ENCODE data around the gene GMDS.

The GMDS gene

GRCh38 chr6:1576166-1576565 is 669.2 kb downstream of the GMDS start:
- DNase-seq, result no peak

GRCh38 chr6:1575210-1576041 is 670.0 kb downstream of the GMDS start:
- no peak for DNase-seq

GRCh38 chr6:1574890-1575209 is 670.6 kb downstream of the GMDS start:
- no peak for DNase-seq

DNA sequence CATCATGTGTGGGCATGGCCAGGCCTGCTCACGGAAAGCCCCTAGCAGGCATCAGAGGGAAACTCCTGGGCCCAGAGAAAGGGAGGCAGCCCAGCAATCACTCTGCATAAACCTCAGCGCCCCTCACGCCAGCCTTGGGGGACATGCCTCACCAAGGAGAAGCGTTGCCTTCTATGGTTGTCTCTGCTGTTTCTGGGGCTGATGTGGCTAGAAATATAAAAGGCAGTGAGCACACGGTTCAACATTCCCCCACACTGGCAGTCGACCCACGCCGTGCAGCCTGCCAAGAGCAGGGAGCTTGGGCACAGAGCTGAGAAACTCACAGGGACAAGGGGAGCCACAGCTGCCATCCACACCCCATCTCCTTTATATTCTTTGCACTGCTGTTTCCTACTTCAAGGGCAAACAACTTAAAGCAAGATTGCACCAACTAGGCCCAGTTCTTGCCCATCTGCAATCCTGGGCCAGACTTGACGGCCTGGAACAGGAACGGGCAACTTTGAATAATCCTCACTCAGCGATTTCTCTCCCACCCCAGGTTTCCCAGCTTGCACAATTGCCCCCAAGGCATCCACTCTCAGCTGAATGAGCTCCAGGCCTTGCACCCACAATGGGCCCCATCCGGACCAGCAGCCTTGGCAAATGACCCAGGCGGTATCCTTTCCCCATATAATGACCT is 671.2 kb downstream of the GMDS start:
- DNase-seq, result no peak

All from activated CD4-positive, alpha-beta T cell treated with anti-CD3 and anti-CD28 coated beads, Interleukin-2, amount 50 U/mL, for 4 hours (primary cell).